ENCODE results near the gene CKB.

CKB gene

DNA sequence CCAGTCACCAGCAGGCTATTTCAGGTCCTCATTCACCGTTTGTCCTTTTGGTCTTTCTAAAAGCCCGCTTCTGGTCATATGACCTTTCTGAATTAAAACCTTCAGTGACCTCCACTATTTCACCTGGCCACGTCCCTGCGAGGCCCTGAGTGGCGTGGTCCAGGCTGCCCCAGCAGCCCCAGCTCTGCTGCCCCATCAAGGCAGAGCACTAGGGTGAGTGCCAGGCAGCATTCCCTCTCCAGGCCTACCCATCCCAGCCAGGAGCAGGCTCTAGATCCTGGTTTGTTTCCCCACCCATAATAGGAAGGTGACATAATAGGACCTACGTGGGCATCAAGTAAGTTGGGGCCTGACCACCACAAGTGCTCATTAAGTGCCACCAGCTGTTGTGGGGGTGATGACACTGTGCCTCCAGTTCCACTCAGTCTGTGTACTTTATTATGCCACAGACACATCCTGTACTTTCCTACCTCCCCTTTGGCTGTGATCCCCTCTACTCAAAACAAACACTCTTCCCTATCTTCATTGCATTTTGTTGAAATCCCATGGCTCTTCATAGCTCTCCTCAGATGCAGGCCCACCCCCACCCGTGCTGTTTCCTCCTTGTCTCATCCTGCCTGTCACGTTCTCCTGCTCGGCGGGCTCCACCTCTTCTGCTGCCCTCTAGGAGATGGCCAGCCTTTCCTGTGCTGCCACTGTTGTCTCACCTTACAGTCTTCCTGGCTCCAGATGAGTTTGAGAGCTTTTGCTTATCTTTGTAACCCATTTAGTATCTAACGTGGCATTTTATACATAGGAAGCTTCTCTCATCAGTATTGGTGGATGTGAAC is 21.4 kb downstream of the CKB start:
- Histone ChIP-seq H3K27me3 (ENCODE audit: insufficient read depth, low read length) (no peaks in the 10 kb centered on the region), H3K36me3 (ENCODE audit: insufficient read depth, low read length) (peaks cover 61% of the 10 kb centered on the region), H3K9me3 (ENCODE audit: low read length) (no peaks in the 10 kb centered on the region), H2AFZ (ENCODE audit: low read depth, low read length) (no peak overlapping the region), H3K4me1 (ENCODE audit: insufficient read depth, low read length) (peaks cover 10% of the 10 kb centered on the region), H3K4me3 (ENCODE audit: low read length) (no peak overlapping the region)

DNA sequence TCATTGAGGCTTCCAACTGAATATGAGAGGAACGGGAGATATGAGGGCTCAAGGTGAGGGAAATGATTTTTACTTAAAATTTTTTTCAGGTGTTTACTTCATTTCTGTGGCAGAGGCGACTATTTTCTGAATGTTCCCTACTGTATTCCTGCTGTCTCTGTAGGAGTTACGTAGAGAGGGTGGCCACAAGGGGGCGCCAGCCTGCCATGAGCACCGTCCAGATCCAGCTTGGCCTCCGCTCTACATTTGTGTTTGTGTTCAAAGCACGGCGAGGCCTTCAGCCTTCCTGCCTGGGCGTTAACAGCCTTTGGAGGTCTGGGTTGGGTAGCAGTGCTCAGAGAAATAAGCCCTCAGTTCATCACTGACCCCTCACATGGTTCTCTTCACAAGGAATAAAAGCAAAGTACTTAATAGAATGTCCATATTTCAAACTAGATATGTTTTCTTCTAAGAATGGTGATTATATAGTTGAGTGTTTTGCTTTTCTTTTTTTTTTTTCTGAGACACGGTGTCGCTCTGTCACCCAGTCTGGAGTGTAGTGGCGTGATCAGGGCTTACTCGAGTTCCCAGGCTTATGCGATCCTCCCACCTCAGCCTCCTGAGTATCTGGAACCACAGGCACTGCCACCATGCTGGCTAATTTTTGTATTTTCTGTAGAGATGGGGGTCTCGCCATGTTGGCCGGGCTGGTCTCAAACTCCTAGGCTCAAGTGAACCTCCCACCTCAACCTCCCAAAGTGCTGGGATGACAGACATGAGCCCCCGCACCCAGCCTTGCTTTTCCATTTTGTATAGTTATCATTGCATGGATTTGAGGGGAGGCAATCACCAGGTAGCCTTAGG is 22.3 kb downstream of the CKB start:
- Histone ChIP-seq H3K4me3 (ENCODE audit: low read length) (no peak overlapping the region), H3K4me1 (ENCODE audit: insufficient read depth, low read length) (peaks cover 10% of the 10 kb centered on the region), H2AFZ (ENCODE audit: low read depth, low read length) (no peak overlapping the region), H3K36me3 (ENCODE audit: insufficient read depth, low read length) (peaks cover 64% of the 10 kb centered on the region), H3K27me3 (ENCODE audit: insufficient read depth, low read length) (no peaks in the 10 kb centered on the region), H3K9me3 (ENCODE audit: low read length) (no peaks in the 10 kb centered on the region)

DNA sequence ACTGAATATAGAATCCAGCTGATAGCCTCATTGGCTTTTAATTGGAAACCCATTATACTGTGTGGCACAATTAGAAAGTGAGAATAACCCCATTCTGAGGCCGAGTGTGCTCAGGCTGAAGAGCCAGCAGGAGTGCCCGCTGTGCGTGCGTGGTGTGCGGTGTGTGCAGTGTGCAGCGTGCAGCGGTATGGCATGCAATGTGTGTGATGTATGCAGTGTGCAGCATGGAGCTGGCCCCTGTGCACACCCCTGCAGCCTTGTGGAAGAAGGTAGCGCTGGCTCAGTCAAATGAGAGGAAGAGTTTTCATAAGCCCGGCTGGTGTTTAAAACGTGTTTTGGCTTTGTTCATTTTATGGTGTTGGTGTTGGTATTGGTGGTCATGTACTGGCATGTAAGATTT is 22.9 kb downstream of the CKB start:
- H3K36me3 ChIP-seq (ENCODE audit: insufficient read depth, low read length): peaks cover 63% of the 10 kb centered on the region

DNA sequence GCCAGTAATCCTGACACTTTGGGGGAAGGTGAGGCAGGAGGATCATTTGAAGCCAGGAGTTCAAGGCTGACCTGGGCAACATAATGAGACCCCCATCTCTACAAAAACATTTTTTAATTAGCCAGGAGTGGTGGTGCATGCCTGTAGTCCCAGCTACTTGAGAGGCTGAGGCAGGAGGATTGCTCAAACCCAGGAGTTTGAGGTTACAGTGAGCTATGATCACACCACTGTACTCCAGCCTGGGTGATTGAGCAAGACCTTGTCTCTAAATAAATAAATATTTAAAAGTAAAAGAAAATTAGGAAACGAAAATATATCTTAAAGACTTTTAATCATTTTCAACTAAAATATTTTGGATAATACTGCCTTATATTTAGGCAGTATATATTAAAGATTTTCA is 25.9 kb downstream of the CKB start:
- H2AFZ ChIP-seq (ENCODE audit: low read depth, low read length): no peak overlapping the region
- no peaks in the 10 kb centered on the region for H3K9me3 ChIP-seq (ENCODE audit: low read length)
- H3K27me3 ChIP-seq (ENCODE audit: insufficient read depth, low read length): no peaks in the 10 kb centered on the region
- peaks cover 54% of the 10 kb centered on the region for H3K36me3 ChIP-seq (ENCODE audit: insufficient read depth, low read length)
- H3K4me1 ChIP-seq (ENCODE audit: insufficient read depth, low read length): peaks cover 10% of the 10 kb centered on the region
- H3K4me3 ChIP-seq (ENCODE audit: low read length): no peak overlapping the region

More for the DNA sequence above, 22.9 kb downstream of the CKB start:
- no peaks in the 10 kb centered on the region for H3K27me3 ChIP-seq (ENCODE audit: insufficient read depth, low read length)
- no peak overlapping the region for H2AFZ ChIP-seq (ENCODE audit: low read depth, low read length)
- peaks cover 10% of the 10 kb centered on the region for H3K4me1 ChIP-seq (ENCODE audit: insufficient read depth, low read length)
- no peak overlapping the region for H3K4me3 ChIP-seq (ENCODE audit: low read length)
- H3K9me3 ChIP-seq (ENCODE audit: low read length): no peaks in the 10 kb centered on the region

DNA sequence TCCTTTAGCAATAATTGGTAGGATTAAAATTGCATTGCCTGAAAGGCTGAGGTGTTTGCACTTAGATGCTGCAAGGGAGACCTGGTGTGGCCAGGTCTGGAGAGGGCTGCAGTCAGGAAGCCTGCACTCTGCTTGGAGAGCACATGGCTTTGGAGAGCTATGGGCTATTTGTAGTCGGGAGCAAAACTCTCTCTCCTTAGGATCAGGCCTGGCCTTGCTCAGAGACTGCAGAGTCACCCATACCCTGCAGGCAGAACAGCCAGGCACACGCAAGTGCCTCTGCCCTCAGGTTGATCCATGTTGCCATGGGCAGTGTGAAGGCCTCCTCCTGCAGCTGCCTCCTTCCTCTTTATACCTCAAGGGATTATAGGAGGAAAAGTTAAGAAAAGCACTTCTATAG is 26.8 kb downstream of the CKB start:
- Histone ChIP-seq H3K27me3 (ENCODE audit: insufficient read depth, low read length) (no peaks in the 10 kb centered on the region), H3K36me3 (ENCODE audit: insufficient read depth, low read length) (peaks cover 54% of the 10 kb centered on the region), H3K9me3 (ENCODE audit: low read length) (no peaks in the 10 kb centered on the region), H3K4me3 (ENCODE audit: low read length) (no peak overlapping the region), H3K4me1 (ENCODE audit: insufficient read depth, low read length) (peaks cover 10% of the 10 kb centered on the region), H2AFZ (ENCODE audit: low read depth, low read length) (no peak overlapping the region)

DNA sequence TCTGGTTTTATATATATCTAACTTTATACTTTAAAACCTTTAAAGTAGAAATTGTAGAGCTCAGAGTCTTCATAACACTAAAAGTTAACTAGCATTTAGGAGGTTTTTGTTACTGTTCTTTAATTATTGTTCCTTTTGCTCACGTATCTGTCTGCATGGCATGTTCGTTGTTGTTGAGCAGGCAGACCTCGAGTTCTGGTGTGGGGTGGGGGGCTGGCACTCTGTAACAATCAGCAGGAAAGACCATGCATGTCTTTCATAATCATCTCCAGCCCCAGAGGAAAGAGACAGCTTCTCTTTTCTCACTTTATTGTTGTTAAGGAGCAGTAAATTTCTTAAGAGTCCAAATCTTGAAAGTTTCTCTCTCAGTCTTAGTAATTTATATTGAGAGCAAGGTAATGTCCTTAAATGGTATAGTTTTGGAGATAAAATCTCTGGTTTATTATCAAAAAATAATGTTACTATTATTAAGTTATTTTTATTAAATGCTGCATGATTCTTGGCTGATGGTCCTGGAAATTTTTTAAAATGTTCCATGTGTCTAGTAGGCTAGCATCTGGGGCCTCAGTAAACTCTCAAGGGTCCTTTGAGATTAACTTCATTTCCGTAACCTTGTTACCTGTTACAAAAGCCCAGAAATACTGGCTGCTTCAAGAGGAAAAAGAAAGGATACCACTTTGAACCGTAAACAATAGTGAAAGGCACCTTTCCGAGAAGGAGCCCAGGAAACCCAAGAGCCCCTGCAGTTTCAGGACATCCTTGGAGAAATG is 30.3 kb downstream of the CKB start:
- Histone ChIP-seq H2AFZ (ENCODE audit: low read depth, low read length) (no peak overlapping the region), H3K4me1 (ENCODE audit: insufficient read depth, low read length) (peaks cover 7% of the 10 kb centered on the region), H3K27me3 (ENCODE audit: insufficient read depth, low read length) (no peaks in the 10 kb centered on the region), H3K36me3 (ENCODE audit: insufficient read depth, low read length) (peaks cover 68% of the 10 kb centered on the region), H3K9me3 (ENCODE audit: low read length) (no peaks in the 10 kb centered on the region), H3K4me3 (ENCODE audit: low read length) (no peak overlapping the region)

DNA sequence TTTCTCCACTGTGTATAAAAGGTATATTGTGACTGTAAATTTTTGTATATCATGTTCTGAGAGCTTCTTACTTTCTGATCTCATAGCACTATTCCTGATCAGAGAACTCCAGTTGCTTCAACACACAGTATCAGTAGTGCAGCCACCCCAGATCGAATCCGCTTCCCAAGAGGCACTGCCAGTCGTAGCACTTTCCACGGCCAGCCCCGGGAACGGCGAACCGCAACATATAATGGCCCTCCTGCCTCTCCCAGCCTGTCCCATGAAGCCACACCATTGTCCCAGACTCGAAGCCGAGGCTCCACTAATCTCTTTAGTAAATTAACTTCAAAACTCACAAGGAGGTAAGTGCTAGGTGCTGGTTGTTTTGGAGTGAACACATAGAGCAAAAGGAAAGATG is 30.9 kb downstream of the CKB start:
- peaks cover 7% of the 10 kb centered on the region for H3K4me1 ChIP-seq (ENCODE audit: insufficient read depth, low read length)
- no peaks in the 10 kb centered on the region for H3K9me3 ChIP-seq (ENCODE audit: low read length)
- H3K36me3 ChIP-seq (ENCODE audit: insufficient read depth, low read length): peaks cover 72% of the 10 kb centered on the region
- H3K27me3 ChIP-seq (ENCODE audit: insufficient read depth, low read length): no peaks in the 10 kb centered on the region
- no peak overlapping the region for H2AFZ ChIP-seq (ENCODE audit: low read depth, low read length)
- H3K4me3 ChIP-seq (ENCODE audit: low read length): no peak overlapping the region

DNA sequence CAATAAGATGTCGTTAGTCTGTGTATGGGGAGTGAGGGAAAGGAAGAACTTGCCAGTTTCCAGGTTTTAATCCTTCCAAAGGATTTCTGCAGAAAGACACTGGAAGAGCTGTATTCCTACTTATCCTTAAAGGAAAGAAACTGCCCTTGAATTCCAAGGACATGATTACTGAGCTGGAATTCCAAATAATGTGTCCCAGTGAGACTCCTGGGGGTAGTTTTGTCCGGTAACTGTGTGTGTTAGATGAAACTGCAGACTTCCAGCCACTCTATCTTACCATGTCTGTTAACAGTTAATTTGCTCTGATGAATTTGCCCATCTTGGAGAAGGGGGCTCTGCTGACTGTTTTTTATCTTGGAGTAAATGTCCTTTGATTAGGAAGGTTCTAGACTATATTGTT is 33.0 kb downstream of the CKB start:
- peaks cover 7% of the 10 kb centered on the region for H3K4me1 ChIP-seq (ENCODE audit: insufficient read depth, low read length)
- H3K9me3 ChIP-seq (ENCODE audit: low read length): no peaks in the 10 kb centered on the region
- no peak overlapping the region for H2AFZ ChIP-seq (ENCODE audit: low read depth, low read length)
- no peaks in the 10 kb centered on the region for H3K27me3 ChIP-seq (ENCODE audit: insufficient read depth, low read length)
- no peak overlapping the region for H3K4me3 ChIP-seq (ENCODE audit: low read length)
- peaks cover 67% of the 10 kb centered on the region for H3K36me3 ChIP-seq (ENCODE audit: insufficient read depth, low read length)

DNA sequence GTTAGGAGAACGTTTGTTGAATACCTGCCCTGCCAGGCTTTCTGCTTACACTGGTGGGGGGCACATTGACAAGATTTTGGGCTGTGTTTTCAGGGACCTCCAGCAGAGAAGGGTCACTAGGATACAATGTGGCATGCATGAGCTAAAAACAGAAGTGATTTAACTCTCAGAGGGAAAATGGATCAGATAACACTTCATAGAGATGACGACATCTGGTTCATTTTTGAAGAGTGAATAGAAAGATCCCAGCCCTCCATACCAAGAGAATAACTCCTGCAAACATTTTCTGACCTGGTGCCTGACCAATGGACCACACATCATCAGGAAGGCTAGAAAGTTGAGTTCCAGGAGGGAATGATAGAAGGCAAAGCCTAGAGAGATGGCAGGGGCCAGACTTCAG is 33.7 kb downstream of the CKB start:
- Histone ChIP-seq H3K27me3 (ENCODE audit: insufficient read depth, low read length) (no peaks in the 10 kb centered on the region), H3K4me3 (ENCODE audit: low read length) (no peak overlapping the region), H3K36me3 (ENCODE audit: insufficient read depth, low read length) (peaks cover 68% of the 10 kb centered on the region), H2AFZ (ENCODE audit: low read depth, low read length) (no peak overlapping the region), H3K9me3 (ENCODE audit: low read length) (no peaks in the 10 kb centered on the region), H3K4me1 (ENCODE audit: insufficient read depth, low read length) (peaks cover 7% of the 10 kb centered on the region)

DNA sequence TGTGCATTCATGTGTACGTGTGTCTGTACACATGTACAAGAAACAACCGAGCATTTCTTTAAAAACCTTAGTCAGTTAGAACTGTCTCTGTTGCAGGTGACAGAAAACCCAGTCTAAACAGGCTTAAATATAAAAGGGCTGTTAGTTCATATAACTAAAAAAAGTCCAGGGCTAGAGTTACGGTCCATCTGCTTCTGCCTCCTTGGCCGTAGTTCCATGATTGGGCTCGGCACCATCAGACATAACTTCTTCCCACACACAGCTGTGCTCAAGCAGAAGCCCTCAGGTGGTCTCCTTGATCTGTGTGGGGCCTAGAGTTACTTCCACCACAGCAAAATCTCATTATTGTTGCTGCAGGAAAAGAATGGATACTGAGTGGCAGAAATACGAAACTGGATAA is 34.6 kb downstream of the CKB start:
- peaks cover 7% of the 10 kb centered on the region for H3K4me1 ChIP-seq (ENCODE audit: insufficient read depth, low read length)
- H2AFZ ChIP-seq (ENCODE audit: low read depth, low read length): no peak overlapping the region
- no peaks in the 10 kb centered on the region for H3K9me3 ChIP-seq (ENCODE audit: low read length)
- H3K36me3 ChIP-seq (ENCODE audit: insufficient read depth, low read length): peaks cover 73% of the 10 kb centered on the region
- H3K27me3 ChIP-seq (ENCODE audit: insufficient read depth, low read length): no peaks in the 10 kb centered on the region
- no peak overlapping the region for H3K4me3 ChIP-seq (ENCODE audit: low read length)

DNA sequence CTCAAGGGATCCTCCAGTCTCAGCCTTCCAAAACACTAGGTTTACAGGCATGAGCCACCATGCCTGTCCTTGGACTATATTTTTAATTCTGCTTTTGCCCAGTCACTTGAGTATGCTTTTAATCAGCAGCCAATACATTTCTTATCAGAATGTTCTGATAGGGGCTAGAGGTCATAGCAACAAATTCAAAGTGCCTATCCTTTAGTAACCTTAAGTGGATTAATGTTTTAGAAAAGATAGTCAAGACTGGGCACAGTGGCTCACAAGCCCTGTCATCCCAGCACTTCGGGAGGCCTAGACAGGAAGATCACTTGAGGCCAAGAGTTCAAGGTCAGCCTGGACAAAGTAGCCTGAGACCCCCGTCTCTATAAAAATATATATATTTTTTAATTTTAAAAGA is 37.1 kb downstream of the CKB start:
- peaks cover 69% of the 10 kb centered on the region for H3K36me3 ChIP-seq (ENCODE audit: insufficient read depth, low read length)
- H3K9me3 ChIP-seq (ENCODE audit: low read length): no peaks in the 10 kb centered on the region
- peaks cover 7% of the 10 kb centered on the region for H3K4me1 ChIP-seq (ENCODE audit: insufficient read depth, low read length)
- H3K4me3 ChIP-seq (ENCODE audit: low read length): no peak overlapping the region
- H2AFZ ChIP-seq (ENCODE audit: low read depth, low read length): no peak overlapping the region
- no peaks in the 10 kb centered on the region for H3K27me3 ChIP-seq (ENCODE audit: insufficient read depth, low read length)

DNA sequence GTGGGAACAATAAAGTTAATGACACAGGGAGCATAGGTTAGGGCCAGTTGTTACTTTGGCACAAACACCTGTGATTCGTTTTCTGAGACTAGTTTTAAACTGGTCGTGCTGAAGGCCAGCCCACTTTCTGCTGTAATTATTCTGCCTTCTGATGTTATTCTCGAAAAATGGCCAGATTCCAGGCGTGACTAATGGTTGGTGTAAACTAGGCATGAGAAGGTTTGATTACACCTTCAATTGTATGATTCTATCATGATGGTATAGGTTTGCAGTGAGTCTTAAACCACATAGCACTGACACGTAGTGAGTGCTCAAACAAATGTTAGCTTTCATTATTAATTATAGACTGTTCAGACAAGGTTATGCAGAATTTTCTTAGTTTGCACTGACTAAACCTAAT is 39.0 kb downstream of the CKB start:
- H3K4me3 ChIP-seq (ENCODE audit: low read length): no peak overlapping the region
- no peaks in the 10 kb centered on the region for H3K9me3 ChIP-seq (ENCODE audit: low read length)
- H3K27me3 ChIP-seq (ENCODE audit: insufficient read depth, low read length): no peaks in the 10 kb centered on the region
- H3K36me3 ChIP-seq (ENCODE audit: insufficient read depth, low read length): peaks cover 68% of the 10 kb centered on the region
- no peak overlapping the region for H2AFZ ChIP-seq (ENCODE audit: low read depth, low read length)
- H3K4me1 ChIP-seq (ENCODE audit: insufficient read depth, low read length): peaks cover 3% of the 10 kb centered on the region

DNA sequence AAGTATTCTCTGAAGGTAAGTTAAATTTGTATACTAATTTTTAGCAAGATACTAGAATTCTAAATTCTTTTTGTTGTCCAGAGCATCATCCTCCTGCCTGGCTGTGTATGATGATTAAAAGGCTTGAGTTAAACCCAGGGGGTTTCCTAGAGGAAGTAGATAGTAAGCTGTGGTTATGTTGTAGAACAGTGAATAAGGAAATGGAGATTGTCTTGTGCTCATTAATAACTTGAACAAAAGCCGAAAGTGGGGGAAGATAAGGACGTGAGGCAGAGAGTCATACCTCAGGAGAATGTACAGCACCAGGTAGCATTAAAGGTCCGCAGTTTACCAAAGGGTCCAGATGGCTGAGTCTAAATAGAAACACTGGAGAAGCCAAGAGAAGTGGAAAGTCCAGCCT is 42.0 kb downstream of the CKB start:
- H2AFZ ChIP-seq (ENCODE audit: low read depth, low read length): no peak overlapping the region
- H3K9me3 ChIP-seq (ENCODE audit: low read length): peaks cover 4% of the 10 kb centered on the region
- H3K4me1 ChIP-seq (ENCODE audit: insufficient read depth, low read length): no peaks in the 10 kb centered on the region
- peaks cover 68% of the 10 kb centered on the region for H3K36me3 ChIP-seq (ENCODE audit: insufficient read depth, low read length)
- H3K27me3 ChIP-seq (ENCODE audit: insufficient read depth, low read length): no peaks in the 10 kb centered on the region
- H3K4me3 ChIP-seq (ENCODE audit: low read length): no peak overlapping the region
